ENCODE measurements around the gene ZNF524.

DNA sequence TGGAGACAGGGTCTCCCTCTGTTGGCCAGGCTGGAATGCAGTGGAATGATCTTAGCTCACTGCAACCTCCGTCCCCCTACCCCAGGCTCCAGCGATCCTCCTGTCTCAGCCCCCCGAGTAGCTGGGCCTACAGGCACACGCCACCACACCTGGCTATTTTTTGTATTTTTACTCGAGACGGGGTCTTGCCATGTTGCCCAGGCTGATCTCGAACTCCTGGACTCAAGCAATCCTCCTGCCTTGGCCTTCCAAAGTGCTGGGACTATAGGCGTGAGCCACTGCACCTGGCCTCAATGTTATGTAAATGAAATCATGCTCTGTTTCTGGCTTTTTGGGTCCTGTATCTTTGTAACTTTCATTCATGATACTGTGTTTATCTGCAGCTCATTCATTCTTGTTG is 11.3 kb upstream of the ZNF524 start:
- TF ChIP-seq, protein P1, sequence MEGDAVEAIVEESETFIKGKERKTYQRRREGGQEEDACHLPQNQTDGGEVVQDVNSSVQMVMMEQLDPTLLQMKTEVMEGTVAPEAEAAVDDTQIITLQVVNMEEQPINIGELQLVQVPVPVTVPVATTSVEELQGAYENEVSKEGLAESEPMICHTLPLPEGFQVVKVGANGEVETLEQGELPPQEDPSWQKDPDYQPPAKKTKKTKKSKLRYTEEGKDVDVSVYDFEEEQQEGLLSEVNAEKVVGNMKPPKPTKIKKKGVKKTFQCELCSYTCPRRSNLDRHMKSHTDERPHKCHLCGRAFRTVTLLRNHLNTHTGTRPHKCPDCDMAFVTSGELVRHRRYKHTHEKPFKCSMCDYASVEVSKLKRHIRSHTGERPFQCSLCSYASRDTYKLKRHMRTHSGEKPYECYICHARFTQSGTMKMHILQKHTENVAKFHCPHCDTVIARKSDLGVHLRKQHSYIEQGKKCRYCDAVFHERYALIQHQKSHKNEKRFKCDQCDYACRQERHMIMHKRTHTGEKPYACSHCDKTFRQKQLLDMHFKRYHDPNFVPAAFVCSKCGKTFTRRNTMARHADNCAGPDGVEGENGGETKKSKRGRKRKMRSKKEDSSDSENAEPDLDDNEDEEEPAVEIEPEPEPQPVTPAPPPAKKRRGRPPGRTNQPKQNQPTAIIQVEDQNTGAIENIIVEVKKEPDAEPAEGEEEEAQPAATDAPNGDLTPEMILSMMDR (conservative IDR thresholded peaks at IDR 0.05; ENCODE audit: low read length), result no peak
- no peak for TF ChIP-seq EZH2phosphoT487 (IDR thresholded peaks at IDR 0.05; ENCODE audit: borderline replicate concordance, low read depth, low read length)

All from OCI-LY7 (cell line).